Glutamatergic neuron (in vitro differentiated cells): ENCODE measurements around the gene AFAP1L2. TPM values are rescaled to one million over a fixed set of nuclear protein-coding genes. Genes with fewer than 3 reads are reported as not detected.

Experiments
- DNase-seq: peaks from one replicate; pipeline ENCODE4 v3.0.0; 2022
- H3K27ac Mint-ChIP-seq: one replicate; pipeline ENCODE4 v1.8.0; 2020; ENCODE audit warnings: mild to moderate bottlenecking, mixed read lengths, inconsistent platforms; ENCODE audit not compliant: unreplicated experiment
- H3K27me3 Mint-ChIP-seq: one replicate; pipeline ENCODE4 v1.8.0; 2020; ENCODE audit warnings: mild to moderate bottlenecking, moderate library complexity, mixed read lengths, inconsistent platforms; ENCODE audit not compliant: unreplicated experiment
- H3K36me3 Mint-ChIP-seq: one replicate; pipeline ENCODE4 v1.8.0; 2020; ENCODE audit warnings: mild to moderate bottlenecking, mixed read lengths, inconsistent platforms; ENCODE audit not compliant: unreplicated experiment
- H3K4me1 Mint-ChIP-seq: one replicate; pipeline ENCODE4 v1.8.0; 2020; ENCODE audit warnings: mild to moderate bottlenecking, low read depth, mixed read lengths, inconsistent platforms; ENCODE audit not compliant: unreplicated experiment
- H3K4me3 Mint-ChIP-seq: one replicate; pipeline ENCODE4 v1.8.0; 2020; ENCODE audit warnings: mild to moderate bottlenecking, mixed read lengths, inconsistent platforms; ENCODE audit not compliant: unreplicated experiment
- H3K9me3 Mint-ChIP-seq: one replicate; pipeline ENCODE4 v1.8.0; 2020; ENCODE audit warnings: mild to moderate bottlenecking, moderate library complexity, mixed read lengths, inconsistent platforms; ENCODE audit not compliant: unreplicated experiment
- CTCF ChIP-seq: fragments of 200-600 bp; sonication (generic); IDR thresholded peaks from one replicate; pipeline ENCODE4 v1.5.0; 2021; ENCODE audit not compliant: partially characterized antibody, unreplicated experiment
- total RNA-seq: library from RNA; stranded (reverse); fragmentation: NEBNext Ultra II Directional; extraction: Animal tissue kit (Norgen Biotek cat#: 25700); gene quantifications from one replicate; pipeline ENCODE4 v1.2.1, GENCODE V29; 2021; ENCODE audit not compliant: unreplicated experiment

The AFAP1L2 gene
- total RNA-seq, 1 donor from 2014 or later: 1.9 TPM

- H3K4me3 Mint-ChIP-seq: no peak overlapping the region
- no peaks in the 10 kb centered on the region for H3K4me1 Mint-ChIP-seq
- no peak overlapping the region for H3K27ac Mint-ChIP-seq
- TF ChIP-seq CTCF: no peak
- H3K27me3 Mint-ChIP-seq: no peaks in the 10 kb centered on the region
- no peaks in the 10 kb centered on the region for H3K36me3 Mint-ChIP-seq
- no peak for DNase-seq
- no peaks in the 10 kb centered on the region for H3K9me3 Mint-ChIP-seq
Observed at GRCh38 chr10:114432566-114433093, 28.3 kb upstream of the AFAP1L2 start.

- Mint-ChIP-seq H3K4me3 (no peak overlapping the region), H3K9me3 (no peaks in the 10 kb centered on the region), H3K27me3 (no peaks in the 10 kb centered on the region), H3K4me1 (no peaks in the 10 kb centered on the region), H3K27ac (no peak overlapping the region), H3K36me3 (no peaks in the 10 kb centered on the region)
- no peak for TF ChIP-seq CTCF
- no peak for DNase-seq
Observed at GRCh38 chr10:114431414-114432135, 27.3 kb upstream of the AFAP1L2 start.

- no peaks in the 10 kb centered on the region for H3K9me3 Mint-ChIP-seq
- no peaks in the 10 kb centered on the region for H3K27me3 Mint-ChIP-seq
- no peaks in the 10 kb centered on the region for H3K4me1 Mint-ChIP-seq
- H3K36me3 Mint-ChIP-seq: no peaks in the 10 kb centered on the region
- no peak overlapping the region for H3K4me3 Mint-ChIP-seq
- no peak for TF ChIP-seq CTCF
- no peak overlapping the region for H3K27ac Mint-ChIP-seq
- no peak for DNase-seq
Observed at GRCh38 chr10:114430688-114431413, 26.5 kb upstream of the AFAP1L2 start.

- Mint-ChIP-seq H3K4me3 (no peak overlapping the region), H3K36me3 (no peaks in the 10 kb centered on the region), H3K27ac (no peak overlapping the region), H3K9me3 (no peaks in the 10 kb centered on the region), H3K27me3 (no peaks in the 10 kb centered on the region), H3K4me1 (no peaks in the 10 kb centered on the region)
- DNase-seq: no peak
- no peak for TF ChIP-seq CTCF
Observed at GRCh38 chr10:114429581-114430335, 25.5 kb upstream of the AFAP1L2 start.
